Measurements from ENCODE around the gene LRRC8D. TPM values are rescaled to one million over a fixed set of nuclear protein-coding genes. Genes with fewer than 3 reads are reported as not detected.
"Not testable (repeated sequence)": the region's sequence is repeated elsewhere in the genome, so short reads cannot be mapped to it uniquely, and the experiment has no call there.

Gene LRRC8D
- total RNA-seq, result 1.3 TPM

DNA sequence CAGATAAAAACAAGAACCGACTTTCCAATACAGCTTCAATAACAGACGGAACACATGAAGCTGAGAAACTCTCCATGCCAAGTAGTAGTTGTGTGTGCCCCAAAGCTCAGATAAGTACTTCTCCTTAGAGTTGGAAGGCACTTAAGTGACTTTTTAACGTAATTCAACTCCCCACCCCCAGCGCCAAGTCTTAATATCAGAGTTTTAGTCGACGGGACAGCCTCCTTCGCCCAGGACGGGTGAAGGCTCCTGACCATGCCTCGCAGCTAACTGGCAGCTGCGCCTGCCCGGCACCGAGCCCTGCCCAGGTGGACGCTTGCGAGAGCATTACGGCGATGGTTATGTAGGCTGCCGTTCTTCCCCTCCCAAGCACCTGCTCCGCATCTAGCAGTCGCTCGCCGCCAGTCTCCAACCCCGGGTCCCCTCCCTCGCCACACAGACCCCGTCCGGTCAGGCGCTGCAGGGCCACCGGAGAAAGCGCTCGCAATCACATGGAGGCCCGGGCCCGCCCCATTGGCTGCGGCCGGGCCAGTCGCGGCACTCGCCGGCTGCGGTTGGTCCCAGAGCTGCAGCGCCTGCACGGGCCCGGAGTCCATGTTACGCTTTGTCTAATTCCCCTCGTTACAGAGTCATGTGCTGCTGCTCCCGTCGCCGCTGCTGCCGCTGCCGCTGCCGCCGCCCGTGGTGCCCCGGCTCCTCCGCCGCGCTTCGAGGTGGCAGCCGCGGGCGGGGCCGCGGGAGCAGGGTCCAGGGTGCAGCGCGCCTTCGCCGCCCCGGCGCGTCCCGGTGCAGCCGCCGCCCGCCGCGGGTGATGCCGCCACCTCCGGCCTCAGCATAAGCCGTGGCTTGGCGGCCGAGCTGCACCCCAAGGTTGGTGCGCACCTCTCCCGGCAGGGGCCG is at the start of gene LRRC8D:
LRRC8D (plus strand) TSS at position 611 of the 900 bp plus-strand sequence. CDS start 112,037 bp downstream, outside the sequence.
- TF ChIP-seq, protein P1, sequence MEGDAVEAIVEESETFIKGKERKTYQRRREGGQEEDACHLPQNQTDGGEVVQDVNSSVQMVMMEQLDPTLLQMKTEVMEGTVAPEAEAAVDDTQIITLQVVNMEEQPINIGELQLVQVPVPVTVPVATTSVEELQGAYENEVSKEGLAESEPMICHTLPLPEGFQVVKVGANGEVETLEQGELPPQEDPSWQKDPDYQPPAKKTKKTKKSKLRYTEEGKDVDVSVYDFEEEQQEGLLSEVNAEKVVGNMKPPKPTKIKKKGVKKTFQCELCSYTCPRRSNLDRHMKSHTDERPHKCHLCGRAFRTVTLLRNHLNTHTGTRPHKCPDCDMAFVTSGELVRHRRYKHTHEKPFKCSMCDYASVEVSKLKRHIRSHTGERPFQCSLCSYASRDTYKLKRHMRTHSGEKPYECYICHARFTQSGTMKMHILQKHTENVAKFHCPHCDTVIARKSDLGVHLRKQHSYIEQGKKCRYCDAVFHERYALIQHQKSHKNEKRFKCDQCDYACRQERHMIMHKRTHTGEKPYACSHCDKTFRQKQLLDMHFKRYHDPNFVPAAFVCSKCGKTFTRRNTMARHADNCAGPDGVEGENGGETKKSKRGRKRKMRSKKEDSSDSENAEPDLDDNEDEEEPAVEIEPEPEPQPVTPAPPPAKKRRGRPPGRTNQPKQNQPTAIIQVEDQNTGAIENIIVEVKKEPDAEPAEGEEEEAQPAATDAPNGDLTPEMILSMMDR (IDR thresholded peaks at IDR 0.05), result peak in 1 of 3 experiments; percentile 11
- Histone ChIP-seq H3K4me1 (peaks cover 0 to 3% of the 10 kb centered on the region in 2 donors), H3K27ac (peak within 1 kb of the TSS; percentile 36 to 67), H3K4me3 (peak within 1 kb of the TSS; percentile 90 to 91), H3K9me3 (no peaks in the 10 kb centered on the region), H3K36me3 (no peaks in the 10 kb centered on the region), H3K27me3 (no peaks in the 10 kb centered on the region)
- peak; percentile 33 to 88 for DNase-seq (ENCODE audit: low spot score in 2 of 2)
- intact Hi-C loops (cut with DNase I), result loop anchor here (5.0 kb wide), 1 partner anchor 172 kb away; no protein-coding TSS in a partner anchor

DNA sequence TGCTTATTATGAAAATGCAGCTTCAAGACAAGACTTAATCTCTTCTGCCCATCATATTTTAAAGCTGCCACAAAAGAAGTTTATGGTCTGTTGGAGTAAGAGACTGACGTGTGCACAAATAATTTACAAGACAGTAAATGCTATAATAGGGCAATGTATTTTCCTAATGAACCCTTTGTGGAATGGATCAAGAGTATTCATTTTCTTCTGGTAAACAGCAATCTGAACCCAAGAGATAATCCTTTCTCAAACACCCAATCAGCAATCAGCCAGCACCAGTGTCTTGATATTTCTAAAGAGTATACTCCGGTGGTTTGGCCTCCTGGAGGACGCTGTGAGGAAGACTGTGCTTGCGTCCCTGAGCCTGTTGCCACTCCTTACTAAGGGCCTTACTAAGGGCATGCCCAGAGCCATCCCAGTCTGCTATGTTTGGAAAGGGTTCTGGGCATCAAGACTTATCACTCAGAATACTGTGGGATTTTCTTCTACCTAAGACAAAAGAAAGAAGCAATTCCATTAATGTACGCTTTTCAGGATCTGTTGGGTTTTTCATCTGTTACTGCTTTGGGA is 48.8 kb upstream of the LRRC8D start:
- TF ChIP-seq, protein P1 (IDR thresholded peaks at IDR 0.05), result no peak
- Histone ChIP-seq H3K9me3 (no peaks in the 10 kb centered on the region), H3K4me3 (no peak overlapping the region), H3K27ac (no peak overlapping the region), H3K27me3 (no peaks in the 10 kb centered on the region), H3K4me1 (no peaks in the 10 kb centered on the region), H3K36me3 (no peaks in the 10 kb centered on the region)
- DNase-seq (ENCODE audit: low spot score in 2 of 2), result no peak
- intact Hi-C loops (cut with DNase I), result no loop called here

DNA sequence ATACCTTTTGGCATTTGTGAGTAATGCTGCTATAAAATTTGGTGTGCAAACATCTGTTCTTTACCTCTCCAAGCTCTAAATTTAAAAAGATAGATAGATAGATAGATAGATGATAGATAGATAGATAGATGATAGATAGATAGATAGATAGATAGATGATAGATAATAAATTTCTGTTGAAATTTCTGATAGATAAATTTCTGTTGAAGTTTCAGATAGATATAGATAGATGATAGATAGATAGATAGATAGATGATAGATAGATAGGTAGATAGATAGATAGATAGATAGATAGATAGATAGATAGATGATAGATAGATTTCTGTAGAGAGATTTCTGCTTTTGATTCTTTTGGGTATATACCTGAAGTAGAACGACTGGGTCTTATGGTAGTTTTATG is 44.7 kb upstream of the LRRC8D start:
- intact Hi-C loops (cut with DNase I); H3K27me3 ChIP-seq; H3K4me1 ChIP-seq: not testable (repeated sequence)

DNA sequence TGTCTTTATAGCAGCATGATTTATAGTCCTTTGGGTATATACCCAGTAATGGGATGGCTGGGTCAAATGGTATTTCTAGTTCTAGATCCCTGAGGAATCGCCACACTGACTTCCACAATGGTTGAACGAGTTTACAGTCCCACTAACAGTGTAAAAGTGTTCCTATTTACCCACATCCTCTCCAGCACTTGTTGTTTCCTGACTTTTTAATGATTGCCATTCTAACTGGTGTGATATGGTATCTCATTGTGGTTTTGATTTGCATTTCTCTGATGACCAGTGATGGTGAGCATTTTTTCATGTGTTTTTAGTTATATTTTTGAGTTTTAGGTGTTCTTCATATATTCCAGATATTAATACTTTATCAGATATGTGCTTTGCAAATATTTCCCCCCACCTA is 43.6 kb upstream of the LRRC8D start:
- H3K4me1 ChIP-seq; H3K4me3 ChIP-seq; DNase-seq (ENCODE audit: low spot score in 2 of 2); H3K36me3 ChIP-seq; H3K27ac ChIP-seq; intact Hi-C loops (cut with DNase I); H3K9me3 ChIP-seq; H3K27me3 ChIP-seq: not testable (repeated sequence)

More for the DNA sequence above, 44.7 kb upstream of the LRRC8D start:
- H3K4me3 ChIP-seq; H3K27ac ChIP-seq; H3K9me3 ChIP-seq; H3K36me3 ChIP-seq; DNase-seq (ENCODE audit: low spot score in 2 of 2): not testable (repeated sequence)

DNA sequence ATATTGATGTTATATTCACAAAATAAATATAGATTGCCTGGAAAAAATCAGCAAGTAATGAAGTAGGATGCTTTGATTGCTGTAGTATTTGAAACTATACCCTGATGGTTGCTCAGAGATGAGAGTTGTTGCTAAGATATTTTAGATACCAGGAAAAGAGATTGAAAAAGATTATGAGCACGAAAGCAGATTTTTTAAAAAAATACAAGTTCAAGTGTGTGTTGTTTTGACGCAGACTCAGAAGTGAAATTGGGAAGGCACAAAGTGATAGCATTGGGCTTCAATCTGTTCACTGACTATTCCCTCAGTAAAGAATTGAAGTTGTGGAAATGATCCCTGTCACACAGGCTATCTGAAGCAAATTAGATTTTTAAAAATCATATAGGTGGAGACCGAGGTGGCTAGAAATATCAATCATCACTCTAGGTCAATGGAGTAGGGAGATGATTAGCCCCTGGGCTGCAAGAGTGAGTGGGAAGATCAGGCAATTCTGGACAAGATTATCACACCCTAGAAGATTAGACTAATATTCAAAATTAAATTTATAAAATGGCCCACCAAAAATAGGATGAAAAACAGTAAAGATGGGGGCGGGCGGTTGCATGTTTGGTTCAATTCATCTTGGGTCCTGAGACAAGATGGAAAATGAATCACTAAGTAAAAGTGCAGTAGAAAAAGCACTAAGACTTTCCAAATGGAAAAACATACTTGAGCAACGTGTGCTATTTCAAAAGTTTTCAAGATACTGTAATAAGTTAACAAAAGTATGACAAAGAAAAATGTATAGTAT is 41.5 kb upstream of the LRRC8D start:
- TF ChIP-seq, protein P1 (IDR thresholded peaks at IDR 0.05), result no peak
- Histone ChIP-seq H3K4me3 (no peak overlapping the region), H3K9me3 (no peaks in the 10 kb centered on the region), H3K27ac (no peak overlapping the region), H3K27me3 (no peaks in the 10 kb centered on the region), H3K4me1 (no peaks in the 10 kb centered on the region), H3K36me3 (no peaks in the 10 kb centered on the region)
- no peak for DNase-seq (ENCODE audit: low spot score in 2 of 2)
- intact Hi-C loops (cut with DNase I), result no loop called here

DNA sequence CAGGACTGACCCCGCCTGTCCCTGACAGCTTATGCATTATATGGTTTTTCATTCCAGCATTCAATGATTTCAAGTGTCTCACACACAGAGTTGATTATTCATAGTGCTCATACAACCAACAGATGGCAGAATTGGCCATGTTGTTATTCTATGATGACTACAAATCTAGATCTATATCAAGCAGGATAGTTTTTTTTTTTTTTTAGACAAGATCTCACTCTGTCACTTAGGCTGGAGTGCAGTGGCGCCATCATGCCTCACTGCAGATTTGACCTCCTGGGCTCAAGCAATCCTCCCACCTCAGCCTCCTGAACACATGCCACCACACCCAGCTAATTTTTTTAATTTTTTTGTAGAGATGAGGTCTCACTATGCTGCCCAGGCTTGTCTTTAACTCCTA is 40.1 kb upstream of the LRRC8D start:
- DNase-seq (ENCODE audit: low spot score in 2 of 2), result no peak
- H3K27me3 ChIP-seq, result no peaks in the 10 kb centered on the region

More for the DNA sequence above, 40.1 kb upstream of the LRRC8D start:
- H3K4me1 ChIP-seq, result no peaks in the 10 kb centered on the region
- H3K9me3 ChIP-seq, result no peaks in the 10 kb centered on the region
- H3K4me3 ChIP-seq, result no peak overlapping the region
- no peaks in the 10 kb centered on the region for H3K36me3 ChIP-seq
- intact Hi-C loops (cut with DNase I), result no loop called here
- no peak overlapping the region for H3K27ac ChIP-seq
- TF ChIP-seq, protein P1 (IDR thresholded peaks at IDR 0.05), result no peak
